Ramos (cell line): ENCODE results near the gene GPC5.
"Not testable (repeated sequence)": the region's sequence is repeated elsewhere in the genome, so short reads cannot be mapped to it uniquely, and the experiment has no call there.

Experiments
- in situ Hi-C: fragments of 300-500 bp; cut with MboI; formaldehyde crosslinking; loops from one replicate; pipeline ENCODE4 v1.14.3; 2022; ENCODE audit warnings: low sequenced_read_pairs; ENCODE audit not compliant: unreplicated experiment

GPC5 gene

GRCh38 chr13:92827503-92827902, 1429.1 kb downstream of the GPC5 start:
- in situ Hi-C loops, result no loop called here

GRCh38 chr13:92829930-92830329, 1431.5 kb downstream of the GPC5 start:
- in situ Hi-C loops, result no loop called here

- in situ Hi-C loops, result no loop called here
Observed at GRCh38 chr13:92830821-92831220, 1432.4 kb downstream of the GPC5 start.

GRCh38 chr13:92833071-92833470, 1434.7 kb downstream of the GPC5 start:
- in situ Hi-C loops, result no loop called here

- in situ Hi-C loops, result no loop called here
Observed at GRCh38 chr13:92836171-92836570, 1437.8 kb downstream of the GPC5 start.

- in situ Hi-C loops, result no loop called here
Observed at GRCh38 chr13:92838786-92839185, 1440.4 kb downstream of the GPC5 start.

GRCh38 chr13:92842145-92842544, 1443.7 kb downstream of the GPC5 start:
- in situ Hi-C loops, result no loop called here

GRCh38 chr13:92843549-92843948, 1445.1 kb downstream of the GPC5 start:
- in situ Hi-C loops, result no loop called here

- in situ Hi-C loops, result no loop called here
Observed at GRCh38 chr13:92849381-92849780, 1451.0 kb downstream of the GPC5 start.

- in situ Hi-C loops, result no loop called here
Observed at GRCh38 chr13:92864584-92865284, 1466.3 kb downstream of the GPC5 start.

GRCh38 chr13:92873029-92873428, 1474.6 kb downstream of the GPC5 start:
- in situ Hi-C loops, result no loop called here

- in situ Hi-C loops, result no loop called here
Observed at GRCh38 chr13:92886535-92887077, 1488.2 kb downstream of the GPC5 start.

GRCh38 chr13:92894447-92894846, 1496.0 kb downstream of the GPC5 start:
- in situ Hi-C loops, result no loop called here

- in situ Hi-C loops, result no loop called here
Observed at GRCh38 chr13:92896842-92897241, 1498.4 kb downstream of the GPC5 start.

GRCh38 chr13:92898946-92899345, 1500.5 kb downstream of the GPC5 start:
- in situ Hi-C loops, result not testable (repeated sequence)

GRCh38 chr13:92900446-92900845, 1502.0 kb downstream of the GPC5 start:
- in situ Hi-C loops, result no loop called here

GRCh38 chr13:92901739-92902138, 1503.3 kb downstream of the GPC5 start:
- in situ Hi-C loops, result no loop called here

GRCh38 chr13:92912629-92913028, 1514.2 kb downstream of the GPC5 start:
- in situ Hi-C loops, result no loop called here

- in situ Hi-C loops, result no loop called here
Observed at GRCh38 chr13:92913840-92914239, 1515.4 kb downstream of the GPC5 start.
